GM21447 (cell line): ENCODE measurements around the gene NEDD8.
"Not testable (repeated sequence)": the region's sequence is repeated elsewhere in the genome, so short reads cannot be mapped to it uniquely, and the experiment has no call there.

Experiments used
- ATAC-seq: cut with Tn5 transposase; IDR thresholded peaks from one replicate; pipeline ENCODE4 v1.9.1; 2021; ENCODE audit not compliant: unreplicated experiment

The NEDD8 gene

GRCh38 chr14:24226473-24226872 is 5.7 kb downstream of the NEDD8 start:
- no peak for ATAC-seq

DNA sequence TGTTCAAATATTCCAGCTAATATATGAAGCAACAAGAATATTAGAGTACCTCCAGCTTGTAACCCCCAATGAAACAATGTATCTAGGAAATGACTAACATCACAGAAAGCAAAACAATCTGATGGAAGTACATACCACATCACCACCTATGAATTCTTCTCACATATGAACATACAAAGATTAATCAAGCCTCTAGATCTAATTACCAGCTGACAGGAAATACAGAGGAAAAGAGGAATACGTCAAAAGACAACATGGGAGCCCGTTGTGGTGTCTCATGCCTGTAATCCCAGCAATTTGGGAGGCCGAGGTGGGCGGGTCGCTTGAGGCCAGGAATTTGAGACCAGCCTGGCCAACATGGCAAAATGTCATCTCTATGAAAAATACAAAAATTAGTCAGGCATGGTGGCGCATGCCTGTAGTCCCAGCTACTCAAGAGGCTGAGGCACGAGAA is 7.5 kb downstream of the NEDD8 start:
- no peak for ATAC-seq

- not testable (repeated sequence) for ATAC-seq
These were observed 9.2 kb downstream of the NEDD8 start for GRCh38 chr14:24222987-24223386.

- no peak for ATAC-seq
These were observed 12.6 kb downstream of the NEDD8 start for GRCh38 chr14:24219521-24219920.

- no peak for ATAC-seq
These were observed 13.1 kb downstream of the NEDD8 start for GRCh38 chr14:24219080-24219479.

DNA sequence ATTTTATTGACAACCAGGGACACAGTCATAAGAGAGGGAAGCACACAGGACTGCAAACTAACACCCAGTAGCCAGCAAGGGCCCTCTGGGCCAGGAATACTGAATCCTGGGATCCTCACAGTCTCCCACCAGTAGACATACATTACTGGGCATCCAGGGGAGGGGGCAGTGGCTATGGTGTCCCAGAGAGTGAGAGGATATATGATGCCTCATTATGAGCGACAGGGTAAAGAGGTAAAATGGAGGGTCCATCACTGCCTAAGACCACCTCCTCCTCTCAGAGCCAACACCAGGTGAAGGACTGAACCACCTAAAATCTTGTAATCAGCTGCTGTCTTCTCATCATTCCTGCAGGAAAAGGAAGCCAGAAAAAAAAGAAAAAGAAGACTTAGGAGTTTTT is 15.3 kb downstream of the NEDD8 start:
- ATAC-seq = not testable (repeated sequence)

GRCh38 chr14:24216345-24216699 is 15.8 kb downstream of the NEDD8 start:
- ATAC-seq = no peak

GRCh38 chr14:24215495-24216344 is 16.4 kb downstream of the NEDD8 start, which contains the start of gene MDP1:
MDP1 (minus strand) TSS chr14:24216066; CDS start chr14:24215955, 111 bp downstream.
- peak; percentile 63 for ATAC-seq

DNA sequence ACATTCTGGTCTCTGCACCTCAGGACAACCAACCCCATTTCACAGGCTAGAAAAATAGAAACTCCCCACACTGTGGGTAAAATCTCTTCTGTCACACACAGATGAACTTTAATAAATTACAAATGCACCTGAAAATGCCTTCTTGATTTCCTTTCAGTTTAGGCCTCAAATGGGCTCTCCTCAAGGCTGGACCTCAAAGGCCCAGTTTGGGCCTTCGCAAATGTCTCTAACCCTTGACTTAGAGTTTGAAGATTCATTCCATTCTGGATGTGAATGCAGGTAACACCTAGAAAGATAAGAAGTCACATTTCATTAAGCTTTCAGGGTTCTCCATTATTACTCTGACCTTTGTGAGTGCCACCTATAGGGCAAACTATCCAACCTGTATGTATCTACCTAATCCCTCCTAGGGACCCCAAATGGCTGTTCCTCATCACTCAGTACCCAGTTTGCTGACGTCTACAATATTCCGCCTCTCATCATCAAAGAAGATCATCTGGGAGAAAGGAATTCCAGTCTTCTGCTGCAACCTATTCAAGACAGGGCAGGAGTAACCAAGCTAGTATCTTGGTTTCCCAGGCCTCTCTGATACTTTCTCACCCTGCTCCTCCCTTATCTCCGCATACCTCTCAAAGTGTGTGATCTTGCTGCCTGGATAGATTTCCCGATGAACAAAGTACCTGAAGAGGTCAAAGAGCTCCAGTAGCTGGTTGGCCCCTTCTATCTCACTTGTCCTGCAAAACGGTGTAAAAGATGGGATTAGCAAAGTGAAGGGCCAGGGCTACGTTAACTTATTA is 18.1 kb downstream of the NEDD8 start:
- ATAC-seq = no peak

- ATAC-seq = peak; percentile 73
These were observed 19.0 kb downstream of the NEDD8 start, which contains the start of gene CHMP4A for GRCh38 chr14:24212924-24213865. CHMP4A (minus strand) TSS chr14:24213488; CDS start chr14:24213439, 49 bp downstream.

- ATAC-seq = no peak
These were observed 20.9 kb downstream of the NEDD8 start for GRCh38 chr14:24211311-24211710.

DNA sequence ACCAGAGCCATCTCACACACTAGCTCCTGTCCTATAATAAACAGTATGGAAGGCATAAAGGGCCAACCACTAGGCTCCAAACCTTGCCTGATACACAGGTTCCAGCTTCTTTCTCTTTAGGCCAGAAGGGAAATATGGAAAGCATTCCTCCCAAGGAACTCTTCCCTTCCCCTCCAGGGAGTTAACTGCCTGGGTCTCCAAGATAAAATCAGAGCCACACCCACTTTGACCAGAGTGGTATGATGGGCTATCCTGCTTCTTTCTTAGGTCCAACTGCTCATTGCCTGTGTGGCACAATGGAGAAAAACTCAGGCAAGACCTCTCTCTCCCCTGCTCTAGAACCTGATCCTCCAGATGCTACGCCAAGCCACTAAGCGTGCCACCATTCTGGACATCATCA is 24.5 kb downstream of the NEDD8 start:
- no peak for ATAC-seq

- no peak for ATAC-seq
These were observed 25.0 kb downstream of the NEDD8 start for GRCh38 chr14:24207104-24207551.

DNA sequence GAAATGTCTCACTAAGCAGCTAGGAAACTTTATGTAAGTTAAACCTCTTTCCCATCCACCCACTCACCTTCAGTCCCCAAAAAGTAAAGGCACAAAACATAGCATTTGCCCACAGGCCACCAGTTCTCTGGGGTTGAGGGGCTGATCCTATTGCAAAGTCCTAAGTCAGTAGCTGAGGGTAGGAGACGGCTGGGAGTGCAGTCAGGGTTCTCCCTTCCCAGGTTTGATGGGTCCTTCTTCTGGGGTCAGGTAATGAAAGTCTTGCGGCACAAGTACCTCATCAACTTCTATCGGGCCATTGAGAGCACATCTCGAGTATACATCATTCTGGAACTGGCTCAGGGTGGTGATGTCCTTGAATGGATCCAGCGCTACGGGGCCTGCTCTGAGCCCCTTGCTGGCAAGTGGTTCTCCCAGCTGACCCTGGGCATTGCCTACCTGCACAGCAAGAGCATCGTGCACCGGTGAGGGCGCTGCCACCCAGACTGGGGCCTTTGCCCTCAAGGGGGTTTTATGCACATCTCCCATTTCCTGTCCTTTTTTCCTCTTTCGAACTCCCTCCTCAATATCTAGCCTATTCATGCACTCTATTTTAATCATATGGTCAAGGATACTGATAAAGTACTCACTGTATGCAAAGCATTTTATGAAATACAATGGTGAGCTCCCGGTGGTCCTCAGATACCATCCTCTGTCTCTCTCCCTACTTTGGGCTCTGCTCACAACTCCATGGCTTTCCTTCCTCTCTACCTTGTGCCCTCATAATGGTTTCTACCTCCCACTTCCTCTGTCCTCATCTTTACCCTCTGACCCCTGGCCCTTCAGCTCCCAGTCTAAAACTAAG is 25.7 kb downstream of the NEDD8 start:
- no peak for ATAC-seq

GRCh38 chr14:24204163-24205146 is 27.7 kb downstream of the NEDD8 start:
- ATAC-seq = no peak

GRCh38 chr14:24203249-24203886 is 28.8 kb downstream of the NEDD8 start:
- not testable (repeated sequence) for ATAC-seq

GRCh38 chr14:24202538-24202937 is 29.6 kb downstream of the NEDD8 start:
- ATAC-seq = not testable (repeated sequence)
